ENCODE data around the gene BANK1. TPM values are rescaled to one million over a fixed set of nuclear protein-coding genes. Genes with fewer than 3 reads are reported as not detected.

Gene BANK1
- total and polyA plus RNA-seq, 2 of the 8 experiments (the other 6 are each of a cell fraction or from before 2014, with no cell fraction given) = 0.59 to 0.93 TPM

GRCh38 chr4:101871962-101872676 is 81.6 kb downstream of the BANK1 start:
- ChIA-PET CTCF (ENCODE audit: partially characterized antibody) (interaction anchor here (0.8 kb wide), 1 partner anchor 65 kb away, joined by 3 read pairs; no protein-coding TSS in a partner anchor), POLR2A (ENCODE audit: partially characterized antibody) (no interaction called here)
- H4K5ac ChIP-seq (ENCODE audit: insufficient read length, low read depth, low read length) = no peak overlapping the region

More at GRCh38 chr4:101871962-101872676, 81.6 kb downstream of the BANK1 start:
- H2BK20ac ChIP-seq (ENCODE audit: low read length) = no peak overlapping the region
- H3K23ac ChIP-seq (ENCODE audit: insufficient read length) = no peak overlapping the region
- no peak overlapping the region for H3K56ac ChIP-seq (replicated peaks; ENCODE audit: insufficient read length, low read depth, low read length)
- no peak for TF ChIP-seq CTBP2 (IDR thresholded peaks at IDR 0.05; ENCODE audit: borderline replicate concordance, insufficient read depth, insufficient read length, low read length)
- TF ChIP-seq SRF (IDR thresholded peaks at IDR 0.05; ENCODE audit: low read depth, low read length) = no peak
- no peak for TF ChIP-seq ATF3 (IDR thresholded peaks at IDR 0.05; ENCODE audit: insufficient read depth, low read depth, low read length)
- TF ChIP-seq POLR2AphosphoS5 (IDR thresholded peaks at IDR 0.05; ENCODE audit: low read depth, low read length) = no peak
- no peak for TF ChIP-seq KDM5A (IDR thresholded peaks at IDR 0.05; ENCODE audit: low read length)
- no peaks in the 10 kb centered on the region for H3K79me1 ChIP-seq (ENCODE audit: low read depth, low read length)
- H2AK5ac ChIP-seq (ENCODE audit: low read depth, low read length) = no peak overlapping the region
- no peak overlapping the region for H2BK120ac ChIP-seq (replicated peaks; ENCODE audit: low read depth, low read length)
- H3K4ac ChIP-seq (replicated peaks; ENCODE audit: insufficient read length, low read depth, low read length) = no peak overlapping the region
- H3K23me2 ChIP-seq (ENCODE audit: low read depth, low read length) = no peaks in the 10 kb centered on the region
- H4K20me1 ChIP-seq (replicated peaks in 1 of 2; ENCODE audit: control insufficient read depth in 1 of 2, insufficient read depth in 2 of 2, low read length in 2 of 2) = no peaks in the 10 kb centered on the region
- no peaks in the 10 kb centered on the region for H3K36me3 ChIP-seq (ENCODE audit: control insufficient read depth in 2 of 4, insufficient read depth in 4 of 4, low read length in 3 of 4)
- no peak overlapping the region for H3K14ac ChIP-seq (ENCODE audit: insufficient read length)
- no peak overlapping the region for H4K91ac ChIP-seq (replicated peaks; ENCODE audit: insufficient read length, low read length)
- no peak overlapping the region for H4K8ac ChIP-seq (ENCODE audit: extremely low read depth, insufficient read depth, low read length)
- no peaks in the 10 kb centered on the region for H3K79me2 ChIP-seq (ENCODE audit: control insufficient read depth in 1 of 2, insufficient read depth in 2 of 2, low read length in 2 of 2)
- FAIRE-seq = no peak
- H2BK12ac ChIP-seq (ENCODE audit: low read depth, low read length) = no peak overlapping the region
- no peak for DNase-seq (ENCODE audit: low read depth in 1 of 2, low spot score in 2 of 2)
- WGBS, 2 experiments (ENCODE audit: extremely low coverage in 1 of 2, insufficient coverage in 1 of 2, insufficient read length in 1 of 2, insufficient replicate concordance in 2 of 2, low coverage in 1 of 2, low lambda C conversion rate in 2 of 2, missing lambda C conversion rate in 1 of 2) = 92% methylated on average over 2 of the region's 2 CpGs; no CpG with 5 or more reads in 1 of the 2 experiments
- H3K9me3 ChIP-seq (ENCODE audit: insufficient read depth in 2 of 2, low read depth in 1 of 2, low read length in 1 of 2) = no peaks in the 10 kb centered on the region
- H2BK15ac ChIP-seq (ENCODE audit: low read length) = no peak overlapping the region
- H3K27ac ChIP-seq (ENCODE audit: low read depth, low read length) = no peak overlapping the region
- H3K27me3 ChIP-seq (replicated peaks in 1 of 4; ENCODE audit: control insufficient read depth in 3 of 4, extremely low read depth in 1 of 4, insufficient read depth in 3 of 4, low read length in 3 of 4) = no peaks in the 10 kb centered on the region
- H3K18ac ChIP-seq (ENCODE audit: extremely low read depth, low read length) = no peak overlapping the region
- H3K9ac ChIP-seq (replicated peaks in 1 of 4; ENCODE audit: extremely low read depth in 1 of 4, low read depth in 3 of 4, low read length in 3 of 4) = no peak overlapping the region
- H2BK5ac ChIP-seq (ENCODE audit: low read depth, low read length) = no peak overlapping the region
- H3K4me1 ChIP-seq (replicated peaks in 1 of 4; ENCODE audit: control insufficient read depth in 3 of 4, insufficient read depth in 4 of 4, low read length in 3 of 4) = peaks cover 0 to 4% (median 0%) of the 10 kb centered on the region in 4 experiments; a peak in 1 of 7 replicates
- H3K4me2 ChIP-seq (ENCODE audit: insufficient read depth in 1 of 2, low read depth in 2 of 2, low read length in 2 of 2) = no peak overlapping the region
- H2AFZ ChIP-seq (ENCODE audit: low read length) = no peak overlapping the region
- H3K4me3 ChIP-seq (ENCODE audit: extremely low read depth in 1 of 4, insufficient read depth in 2 of 4, low read depth in 3 of 4, low read length in 4 of 4) = no peak overlapping the region
